Thyroid gland (tissue), 4 donors: ENCODE measurements around the gene PAPPA2. TPM values are rescaled to one million over a fixed set of nuclear protein-coding genes. Genes with fewer than 3 reads are reported as not detected.

Source experiments
- DNase-seq, 2 donors: peaks; one replicate each; pipeline ENCODE4 v3.0.0-alpha.2; 2019
- H3K27ac ChIP-seq, 3 donors: fragments of 200-600 bp; sonication (generic); 1 replicate in 2 of 3; 2 replicates in 1 of 3; pipeline ENCODE4 v1.5.1; 2016 to 2019; ENCODE audit warnings: mild to moderate bottlenecking in 1 of 3, moderate library complexity in 1 of 3
- H3K27me3 ChIP-seq: fragments of 200-600 bp; sonication (generic); one replicate; pipeline ENCODE4 v1.5.1; 2019
- H3K36me3 ChIP-seq, 2 donors: fragments of 200-600 bp; sonication (generic); one replicate each; pipeline ENCODE4 v1.5.1; 2016 to 2019
- H3K4me1 ChIP-seq, 2 donors: fragments of 200-600 bp; sonication (generic); one replicate each; pipeline ENCODE4 v1.5.1; 2017 to 2019
- H3K4me3 ChIP-seq, 3 donors: fragments of 200-600 bp; sonication (generic); replicated peaks in 1 of 3; 1 replicate in 2 of 3; 2 replicates in 1 of 3; pipeline ENCODE4 v1.5.1; 2016; ENCODE audit warnings: mild to moderate bottlenecking in 1 of 3
- H3K9me3 ChIP-seq: fragments of 200-600 bp; sonication (generic); one replicate; pipeline ENCODE4 v1.5.1; 2017
- CTCF ChIP-seq, 6 experiments: fragments of 200-600 bp in 3 of 6; fragments of 450-650 bp in 3 of 6; sonication (generic) in 3 of 6; IDR thresholded peaks; one replicate each; pipeline ENCODE4 v1.5.1; 2016 to 2019; ENCODE audit warnings: antibody characterized with exemption in 6 of 6, mild to moderate bottlenecking in 2 of 6, inconsistent platforms in 1 of 6, moderate library complexity in 1 of 6
- POLR2A ChIP-seq, 2 donors: fragments of 450-650 bp; IDR thresholded peaks; one replicate each; pipeline ENCODE4 v1.6.1; 2017; ENCODE audit warnings: antibody characterized with exemption in 2 of 2, mild to moderate bottlenecking in 2 of 2, moderate library complexity in 1 of 2
- WGBS, 2 donors: methylation state at CpG; one replicate each; pipeline ENCODE4 v1.1.5; 2017; 5-methylcytosine and 5-hydroxymethylcytosine counted together
- intact Hi-C: fragments of 100-400 bp; cut with DNase I; formaldehyde crosslinking; loops from one replicate; pipeline ENCODE4 v1.15.1; 2023
- total RNA-seq, 4 donors: library from RNA; depleted of rRNA; stranded (reverse); fragments of >200 nt; gene quantifications; one replicate each; pipeline ENCODE4 v1.2.3, GENCODE V29; 2016

PAPPA2 gene
- total RNA-seq, 4 donors from 2014 or later: 1.1 to 2.7 (median 1.6) TPM

GRCh38 chr1:176696689-176697088 is 233.7 kb downstream of the PAPPA2 start:
- peaks cover 9 to 16% of the 10 kb centered on the region in 2 donors for H3K4me1 ChIP-seq
- no peaks in the 10 kb centered on the region for H3K9me3 ChIP-seq
- TF ChIP-seq CTCF (IDR thresholded peaks at IDR 0.05): no peak
- TF ChIP-seq POLR2A (IDR thresholded peaks at IDR 0.05): no peak
- WGBS, 2 donors: 62 to 78% methylated on average over 1 of the region's 1 CpG
- intact Hi-C loops: loop anchor here (10.0 kb wide), 1 partner anchor 322 kb away; no protein-coding TSS in a partner anchor
- H3K36me3 ChIP-seq: no peaks in the 10 kb centered on the region
- no peak for DNase-seq
- no peak overlapping the region for H3K4me3 ChIP-seq
- H3K27me3 ChIP-seq: no peaks in the 10 kb centered on the region
- peak overlapping the region in 1 of 3 donors; percentile 41 for H3K27ac ChIP-seq

- intact Hi-C loops: loop anchor here (10.0 kb wide), 1 partner anchor 325 kb away; no protein-coding TSS in a partner anchor
Measured at GRCh38 chr1:176699821-176700220, 236.8 kb downstream of the PAPPA2 start.

GRCh38 chr1:176701151-176701866 is 238.3 kb downstream of the PAPPA2 start:
- WGBS, 2 donors: 32 to 47% methylated on average over 3 of the region's 3 CpGs
- intact Hi-C loops: no loop called here

More at GRCh38 chr1:176699821-176700220, 236.8 kb downstream of the PAPPA2 start:
- no peak for DNase-seq
- Histone ChIP-seq H3K27me3 (no peaks in the 10 kb centered on the region), H3K27ac (no peak overlapping the region), H3K9me3 (no peaks in the 10 kb centered on the region), H3K36me3 (no peaks in the 10 kb centered on the region), H3K4me1 (peaks cover 9 to 20% of the 10 kb centered on the region in 2 donors), H3K4me3 (no peak overlapping the region)
- TF ChIP-seq POLR2A (IDR thresholded peaks at IDR 0.05): no peak
- TF ChIP-seq CTCF (IDR thresholded peaks at IDR 0.05): no peak
- WGBS, 2 donors: 84 to 97% methylated on average over 2 of the region's 2 CpGs

GRCh38 chr1:176702901-176703300 is 239.9 kb downstream of the PAPPA2 start:
- 89 to 90% methylated on average over 3 of the region's 3 CpGs for WGBS, 2 donors
- H3K27me3 ChIP-seq: no peaks in the 10 kb centered on the region
- no peak for TF ChIP-seq CTCF (IDR thresholded peaks at IDR 0.05)
- no peak for TF ChIP-seq POLR2A (IDR thresholded peaks at IDR 0.05)
- H3K36me3 ChIP-seq: no peaks in the 10 kb centered on the region
- DNase-seq: no peak
- no peaks in the 10 kb centered on the region for H3K9me3 ChIP-seq
- H3K27ac ChIP-seq: no peak overlapping the region
- intact Hi-C loops: no loop called here
- H3K4me1 ChIP-seq: peaks cover 9 to 16% of the 10 kb centered on the region in 2 donors
- no peak overlapping the region for H3K4me3 ChIP-seq

More at GRCh38 chr1:176701151-176701866, 238.3 kb downstream of the PAPPA2 start:
- Histone ChIP-seq H3K4me1 (peaks cover 9 to 16% of the 10 kb centered on the region in 2 donors), H3K27ac (no peak overlapping the region), H3K9me3 (no peaks in the 10 kb centered on the region), H3K4me3 (no peak overlapping the region), H3K27me3 (no peaks in the 10 kb centered on the region), H3K36me3 (no peaks in the 10 kb centered on the region)
- TF ChIP-seq CTCF (IDR thresholded peaks at IDR 0.05) (no peak), POLR2A (IDR thresholded peaks at IDR 0.05) (no peak)
- DNase-seq: peak; percentile 32 to 37

- intact Hi-C loops: no loop called here
- no peak overlapping the region for H3K4me3 ChIP-seq
- no peaks in the 10 kb centered on the region for H3K9me3 ChIP-seq
- 73 to 78% methylated on average over 1 of the region's 1 CpG for WGBS, 2 donors
- no peak overlapping the region for H3K27ac ChIP-seq
- peaks cover 9 to 14% of the 10 kb centered on the region in 2 donors for H3K4me1 ChIP-seq
- no peak for TF ChIP-seq CTCF (IDR thresholded peaks at IDR 0.05)
- TF ChIP-seq POLR2A (IDR thresholded peaks at IDR 0.05): no peak
- no peak for DNase-seq
- H3K27me3 ChIP-seq: no peaks in the 10 kb centered on the region
- no peaks in the 10 kb centered on the region for H3K36me3 ChIP-seq
Measured at GRCh38 chr1:176705585-176705984, 242.6 kb downstream of the PAPPA2 start.
